LNCAP (cell line): ENCODE results near the gene ANXA6.

Experiments used
- TF ChIP-seq, protein P1 (sequence below): fragments of 450-650 bp; IDR thresholded peaks from 2 replicates; pipeline ENCODE4 v1.5.1; 2017; ENCODE audit warnings: mild to moderate bottlenecking

The ANXA6 gene

DNA sequence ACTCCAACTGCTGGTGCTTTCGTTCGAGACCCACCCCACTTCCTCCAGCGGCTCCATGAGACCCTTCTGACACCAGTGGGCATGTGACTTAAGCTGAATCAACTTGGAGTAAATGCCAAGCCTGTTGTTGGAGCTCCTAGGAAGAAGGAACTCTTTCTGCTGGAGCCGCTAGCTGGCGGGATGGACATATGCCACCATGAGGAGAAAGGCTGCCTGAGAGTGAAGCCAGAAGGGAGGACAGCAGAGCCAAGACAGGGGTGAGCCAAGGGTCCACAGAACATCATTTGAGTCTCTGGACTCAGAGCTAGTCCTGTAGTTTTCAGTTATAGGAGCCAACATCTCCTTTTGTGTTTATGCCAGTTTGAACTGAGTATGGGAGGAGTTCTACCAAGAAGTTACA is 35.9 kb downstream of the ANXA6 start:
- TF ChIP-seq, protein P1, sequence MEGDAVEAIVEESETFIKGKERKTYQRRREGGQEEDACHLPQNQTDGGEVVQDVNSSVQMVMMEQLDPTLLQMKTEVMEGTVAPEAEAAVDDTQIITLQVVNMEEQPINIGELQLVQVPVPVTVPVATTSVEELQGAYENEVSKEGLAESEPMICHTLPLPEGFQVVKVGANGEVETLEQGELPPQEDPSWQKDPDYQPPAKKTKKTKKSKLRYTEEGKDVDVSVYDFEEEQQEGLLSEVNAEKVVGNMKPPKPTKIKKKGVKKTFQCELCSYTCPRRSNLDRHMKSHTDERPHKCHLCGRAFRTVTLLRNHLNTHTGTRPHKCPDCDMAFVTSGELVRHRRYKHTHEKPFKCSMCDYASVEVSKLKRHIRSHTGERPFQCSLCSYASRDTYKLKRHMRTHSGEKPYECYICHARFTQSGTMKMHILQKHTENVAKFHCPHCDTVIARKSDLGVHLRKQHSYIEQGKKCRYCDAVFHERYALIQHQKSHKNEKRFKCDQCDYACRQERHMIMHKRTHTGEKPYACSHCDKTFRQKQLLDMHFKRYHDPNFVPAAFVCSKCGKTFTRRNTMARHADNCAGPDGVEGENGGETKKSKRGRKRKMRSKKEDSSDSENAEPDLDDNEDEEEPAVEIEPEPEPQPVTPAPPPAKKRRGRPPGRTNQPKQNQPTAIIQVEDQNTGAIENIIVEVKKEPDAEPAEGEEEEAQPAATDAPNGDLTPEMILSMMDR: no peak

DNA sequence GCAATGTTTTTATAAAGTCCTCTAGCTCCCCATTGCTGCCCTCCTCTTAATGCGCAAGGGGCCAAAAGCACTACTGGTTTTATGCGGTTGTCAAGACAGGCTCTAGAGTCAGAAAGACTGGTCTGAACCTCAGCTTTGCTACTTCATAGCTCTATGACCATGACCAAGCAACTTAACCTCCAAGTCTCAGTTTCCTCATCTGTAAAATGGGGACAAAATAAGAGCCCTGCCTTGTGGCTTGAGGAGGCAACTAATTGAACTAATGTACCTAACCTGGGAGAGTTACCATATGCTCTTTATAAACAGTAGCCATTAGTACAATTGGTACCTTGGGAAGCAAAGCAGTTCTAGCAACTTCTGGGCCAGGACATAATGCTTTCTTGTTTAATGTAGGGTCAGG is 36.5 kb downstream of the ANXA6 start:
- TF ChIP-seq, protein P1: no peak

DNA sequence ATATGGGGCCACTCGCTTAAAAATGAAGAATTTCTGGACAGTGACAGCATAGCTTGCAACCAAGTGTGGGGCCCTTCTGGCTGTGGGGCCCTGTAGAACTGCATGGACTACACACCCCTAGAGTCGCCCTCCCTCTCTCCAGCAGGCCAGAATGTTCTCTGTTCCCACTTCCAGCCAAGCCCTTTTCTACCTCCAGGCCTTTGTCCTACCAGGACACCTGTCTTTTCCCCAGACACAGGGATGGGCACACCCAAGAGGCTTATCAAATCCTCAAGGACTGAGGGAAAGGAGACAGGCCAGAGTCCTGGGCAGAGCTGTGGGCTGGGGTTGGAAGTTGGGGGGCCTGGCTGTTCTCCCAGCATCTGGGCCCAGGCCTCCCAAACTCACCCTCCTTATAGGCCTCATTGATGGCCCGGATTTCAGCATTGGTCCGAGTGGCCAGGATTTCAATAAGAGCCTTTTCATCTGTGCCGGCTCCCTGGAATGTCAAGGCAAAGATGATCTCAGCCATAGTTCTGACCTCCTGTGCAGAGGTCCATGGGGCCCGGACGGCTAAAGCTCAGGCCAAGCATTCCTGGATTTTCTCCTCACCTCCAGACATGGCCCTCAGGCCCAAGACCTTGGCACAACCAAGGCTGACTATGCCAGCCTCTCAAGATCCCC is 38.5 kb downstream of the ANXA6 start:
- TF ChIP-seq, protein P1: no peak

DNA sequence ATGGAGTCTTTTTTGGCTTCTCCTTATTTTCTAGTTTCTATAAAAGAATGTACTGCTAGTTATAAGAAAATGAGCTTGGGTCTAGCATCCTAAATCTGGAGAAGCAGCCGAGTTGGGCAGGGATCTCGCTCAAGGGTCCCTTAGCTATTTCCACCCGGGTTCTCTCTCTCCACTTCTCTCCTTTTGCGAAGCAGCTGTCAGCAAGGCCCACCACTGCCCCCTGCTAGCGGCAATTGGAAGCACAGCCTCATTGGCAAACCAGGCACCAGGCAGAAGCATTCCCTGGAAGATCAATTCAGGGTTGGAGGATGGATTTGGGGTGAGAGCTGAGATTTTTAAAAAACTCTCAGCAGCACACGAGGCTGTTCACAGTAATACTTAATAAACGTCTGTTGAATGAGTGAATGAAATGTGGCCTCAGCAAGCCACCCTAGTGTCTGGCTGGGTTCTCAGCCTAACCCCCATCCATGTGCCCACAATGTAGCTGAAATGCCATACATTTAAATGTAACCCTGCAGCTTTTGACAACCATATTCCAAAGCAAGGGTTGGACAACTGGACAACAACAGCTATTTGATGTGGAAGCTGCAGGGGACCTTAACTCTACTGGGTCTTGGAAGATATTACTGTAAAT is 42.2 kb downstream of the ANXA6 start:
- TF ChIP-seq, protein P1: peak; percentile 91

DNA sequence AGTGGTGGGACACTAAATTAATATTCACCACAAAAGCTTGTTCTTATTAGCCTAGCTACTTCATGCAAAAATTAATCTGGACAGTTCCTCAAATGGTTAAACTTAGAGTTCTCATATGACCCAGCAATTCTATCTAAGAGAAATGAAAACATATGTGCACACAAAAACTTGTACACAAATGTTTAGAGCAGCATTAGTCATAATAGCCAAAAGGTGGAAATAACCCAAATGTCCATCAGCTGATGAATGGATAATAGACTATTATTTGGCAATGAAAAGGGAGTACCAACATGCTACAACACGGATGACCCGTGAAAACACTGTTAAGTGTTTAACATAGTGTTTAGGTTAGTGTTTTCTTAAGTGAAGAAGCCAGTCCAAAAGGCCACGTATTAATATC is 43.9 kb downstream of the ANXA6 start:
- TF ChIP-seq, protein P1: no peak

DNA sequence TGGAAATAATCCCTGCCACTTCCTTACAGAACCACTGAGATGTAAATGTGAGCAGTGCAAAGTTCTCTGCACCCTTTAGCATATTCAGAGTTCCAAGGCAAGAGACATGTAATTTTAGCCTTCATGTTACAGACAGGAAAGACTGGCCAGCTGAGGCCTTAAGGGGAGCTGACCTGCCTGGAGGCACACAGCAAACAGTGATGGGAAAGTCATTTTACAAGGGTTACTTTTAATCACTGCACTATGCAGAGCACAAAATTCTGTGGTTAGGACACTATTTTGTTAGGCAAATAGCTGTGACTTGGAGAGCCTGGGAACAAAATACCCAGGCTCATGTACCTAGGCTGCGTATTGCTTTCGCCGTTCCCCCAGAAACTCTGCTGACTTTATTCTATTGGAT is 46.6 kb downstream of the ANXA6 start:
- TF ChIP-seq, protein P1: no peak

DNA sequence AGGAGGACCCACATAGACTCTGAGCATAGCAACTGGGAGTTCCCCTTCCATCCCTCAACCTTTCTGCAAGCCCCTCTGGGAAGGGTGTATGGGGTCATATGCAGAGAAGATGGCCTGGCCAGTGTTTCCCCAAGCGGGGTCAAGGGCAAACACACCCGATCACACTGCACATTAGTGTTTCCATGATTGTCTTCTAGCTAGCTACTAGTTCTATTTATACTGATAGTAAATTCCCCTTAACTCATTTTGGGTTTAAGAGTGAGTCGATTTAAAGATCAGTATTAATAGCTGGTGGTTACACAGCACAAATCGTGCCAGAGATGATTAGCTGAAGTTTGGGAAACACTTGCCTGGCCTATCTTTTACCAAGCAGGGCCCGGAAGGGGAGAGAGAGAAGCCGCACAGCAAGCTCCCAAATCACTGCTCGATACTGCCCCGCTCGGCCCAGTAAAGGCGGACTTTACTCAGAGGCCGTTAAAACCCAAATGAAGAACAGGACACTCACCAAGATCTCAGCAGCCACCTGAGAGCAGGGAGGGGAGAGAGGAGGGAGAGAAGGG is 47.4 kb downstream of the ANXA6 start:
- TF ChIP-seq, protein P1: no peak
